Measurements from ENCODE around the gene CEACAM21. TPM values are rescaled to one million over a fixed set of nuclear protein-coding genes. Genes with fewer than 3 reads are reported as not detected.

CEACAM21 gene
- total RNA-seq (2022; extraction: Qiagen RNA extraction; ENCODE audit: low read depth) = not detected in 5 replicates

GRCh38 chr19:41575998-41576397 lies at the start of gene CEACAM21:
Gene CEACAM21 (plus strand): TSS chr19:41576166. CDS start chr19:41576275, 109 bp downstream.

DNA sequence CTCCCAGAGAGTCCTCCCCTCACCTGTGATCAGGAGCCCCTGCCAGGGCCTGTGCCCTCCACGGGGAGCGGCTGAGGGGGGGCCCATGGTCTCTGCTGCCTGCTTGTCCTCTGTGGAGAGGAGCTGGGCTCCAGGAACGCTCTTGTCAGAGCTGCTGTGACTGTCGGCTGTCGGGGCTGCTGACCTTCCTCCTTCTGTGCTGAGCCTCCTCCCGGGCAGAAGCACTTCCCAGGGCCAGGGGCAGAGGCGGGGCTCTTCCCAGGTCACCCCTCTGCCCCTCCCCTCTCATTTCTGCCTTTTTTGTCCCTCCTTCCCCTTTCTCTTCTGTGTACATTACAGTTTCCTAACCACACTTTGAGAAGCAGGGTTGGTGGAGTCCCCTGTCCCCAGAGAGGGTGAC lies 50.9 kb downstream of the CEACAM21 start, which contains the start of gene CEACAM4:
Gene CEACAM4 (minus strand): TSS at position 198 of the 400 bp plus-strand sequence. CDS start 111 bp downstream, at position 87.

Other genes starting within 250 kb of the CEACAM21 start
- 137 to 164 TPM (median 148 TPM) in 5 replicates for gene TGFB1, start 222.2 kb upstream of the CEACAM21 start, total RNA-seq (2022; extraction: Qiagen RNA extraction; ENCODE audit: low read depth)
- 23.3 to 35.3 TPM (median 33.2 TPM) in 5 replicates for gene B9D2, start 212.0 kb upstream of the CEACAM21 start, total RNA-seq (2022; extraction: Qiagen RNA extraction; ENCODE audit: low read depth)
- gene TMEM91, start 199.6 kb upstream of the CEACAM21 start, total RNA-seq (2022; extraction: Qiagen RNA extraction; ENCODE audit: low read depth) = 2.5 to 5.1 TPM (median 3.9 TPM) in 5 replicates
- gene EXOSC5, start 178.8 kb upstream of the CEACAM21 start, total RNA-seq (2022; extraction: Qiagen RNA extraction; ENCODE audit: low read depth) = 79.6 to 101 TPM (median 99.0 TPM) in 5 replicates
- 39.3 to 45.6 TPM (median 42.8 TPM) in 5 replicates for gene BCKDHA, start 178.3 kb upstream of the CEACAM21 start, total RNA-seq (2022; extraction: Qiagen RNA extraction; ENCODE audit: low read depth)
- gene B3GNT8, start 148.8 kb upstream of the CEACAM21 start, total RNA-seq (2022; extraction: Qiagen RNA extraction; ENCODE audit: low read depth) = 0.08 to 0.25 TPM in 2 of 5 replicates, not detected in the others
- 103 to 125 TPM (median 108 TPM) in 5 replicates for gene DMAC2, start 136.3 kb upstream of the CEACAM21 start, total RNA-seq (2022; extraction: Qiagen RNA extraction; ENCODE audit: low read depth)
- 0.10 TPM in 1 of 5 replicates, not detected in the others for gene ERICH4, start 133.0 kb upstream of the CEACAM21 start, total RNA-seq (2022; extraction: Qiagen RNA extraction; ENCODE audit: low read depth)
- gene CEACAM4, start 50.9 kb downstream of the CEACAM21 start, total RNA-seq (2022; extraction: Qiagen RNA extraction; ENCODE audit: low read depth) = not detected in 5 replicates
- 0.24 TPM in 1 of 5 replicates, not detected in the others for gene CEACAM7, start 112.1 kb downstream of the CEACAM21 start, total RNA-seq (2022; extraction: Qiagen RNA extraction; ENCODE audit: low read depth)
- 1.9 to 2.5 TPM (median 2.2 TPM) in 5 replicates for gene CEACAM5, start 132.5 kb downstream of the CEACAM21 start, total RNA-seq (2022; extraction: Qiagen RNA extraction; ENCODE audit: low read depth)
- gene CEACAM6, start 179.4 kb downstream of the CEACAM21 start, total RNA-seq (2022; extraction: Qiagen RNA extraction; ENCODE audit: low read depth) = 21.0 to 26.8 TPM (median 24.4 TPM) in 5 replicates
- not detected in 5 replicates for gene CEACAM3, start 220.4 kb downstream of the CEACAM21 start, total RNA-seq (2022; extraction: Qiagen RNA extraction; ENCODE audit: low read depth)

Measured in A549 treated with RU486 at 1 μM for 4 hours (cell line).